ENCODE data around the gene HERC4.
"Not testable (repeated sequence)": the region's sequence is repeated elsewhere in the genome, so short reads cannot be mapped to it uniquely, and the experiment has no call there.

The HERC4 gene

DNA sequence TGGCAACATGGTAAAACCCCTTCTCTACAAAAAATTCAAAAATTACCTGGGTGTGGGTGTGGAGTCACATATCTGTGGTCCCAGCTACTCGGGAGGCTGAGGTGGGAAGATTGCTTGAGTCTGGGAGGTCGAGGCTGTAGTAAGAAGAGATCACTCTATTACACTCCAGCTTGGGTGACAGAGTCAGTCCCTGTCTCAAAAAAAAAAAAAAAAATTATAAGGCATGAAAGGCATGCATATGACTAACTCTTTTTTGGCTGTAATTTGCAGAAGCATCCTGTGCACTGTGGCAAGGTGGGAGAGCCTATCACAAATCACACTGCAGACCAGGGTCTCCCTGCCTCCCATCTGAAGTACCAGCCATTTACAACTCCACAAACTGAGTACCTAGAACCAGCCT lies 20.1 kb upstream of the HERC4 start:
- H3K4me3 ChIP-seq (ENCODE audit: low read depth, low read length): no peak overlapping the region

- no peak overlapping the region for H3K4me3 ChIP-seq (ENCODE audit: low read depth, low read length)
Observed at GRCh38 chr10:68092512-68092911, 17.4 kb upstream of the HERC4 start.

GRCh38 chr10:68090586-68090985 lies 15.5 kb upstream of the HERC4 start:
- no peak overlapping the region for H3K4me3 ChIP-seq (ENCODE audit: low read depth, low read length)

- H3K4me3 ChIP-seq (ENCODE audit: low read depth, low read length): no peak overlapping the region
Observed at GRCh38 chr10:68088740-68089139, 13.7 kb upstream of the HERC4 start.

GRCh38 chr10:68087685-68088401 lies 12.8 kb upstream of the HERC4 start:
- no peak overlapping the region for H3K4me3 ChIP-seq (ENCODE audit: low read depth, low read length)

GRCh38 chr10:68086910-68087684 lies 12.0 kb upstream of the HERC4 start:
- H3K4me3 ChIP-seq (ENCODE audit: low read depth, low read length): no peak overlapping the region

DNA sequence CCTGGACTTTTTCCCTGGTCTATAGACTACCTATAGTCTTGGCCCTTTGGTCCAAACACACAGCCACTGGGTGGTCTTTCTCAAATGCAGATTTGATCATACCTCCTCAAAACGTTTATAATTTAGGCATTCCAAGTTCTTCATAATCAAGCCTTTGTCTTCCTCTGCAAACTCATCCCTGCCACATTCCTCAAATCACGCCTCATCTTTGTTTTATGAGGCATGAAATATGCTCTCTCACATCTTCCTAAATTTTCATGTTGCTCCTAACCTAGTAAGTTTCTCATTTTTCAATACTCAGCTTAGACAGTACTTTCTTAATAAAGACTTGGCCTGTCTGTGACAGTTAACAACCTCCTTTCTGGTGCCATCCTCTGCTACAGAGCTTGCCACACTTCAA lies 10.9 kb upstream of the HERC4 start:
- no peak overlapping the region for H3K4me3 ChIP-seq (ENCODE audit: low read depth, low read length)

DNA sequence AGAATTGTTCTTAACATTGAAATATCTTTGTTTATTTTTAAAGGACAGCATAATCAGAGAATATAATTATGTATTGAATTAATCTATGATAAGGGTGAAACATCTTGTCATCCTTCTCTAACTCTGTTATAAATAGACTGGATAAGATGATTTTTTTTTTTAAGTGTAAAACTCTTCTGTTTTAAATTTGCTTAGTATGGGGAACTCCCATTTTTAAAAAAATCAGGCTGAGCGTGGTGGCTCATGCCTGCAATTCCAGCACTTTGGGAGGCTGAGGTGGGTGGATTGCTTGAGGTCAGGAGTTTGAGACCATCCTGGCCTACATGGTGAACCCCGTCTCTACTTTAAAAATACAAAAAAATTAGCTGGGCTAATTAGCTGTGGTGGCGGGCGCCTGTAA lies 9.4 kb upstream of the HERC4 start:
- H3K4me3 ChIP-seq (ENCODE audit: low read depth, low read length): no peak overlapping the region

GRCh38 chr10:68083953-68084352 lies 8.9 kb upstream of the HERC4 start:
- H3K4me3 ChIP-seq (ENCODE audit: low read depth, low read length): no peak overlapping the region

- no peak overlapping the region for H3K4me3 ChIP-seq (ENCODE audit: low read depth, low read length)
Observed at GRCh38 chr10:68082872-68083271, 7.8 kb upstream of the HERC4 start.

- no peak overlapping the region for H3K4me3 ChIP-seq (ENCODE audit: low read depth, low read length)
Observed at GRCh38 chr10:68081916-68082315, 6.8 kb upstream of the HERC4 start.

DNA sequence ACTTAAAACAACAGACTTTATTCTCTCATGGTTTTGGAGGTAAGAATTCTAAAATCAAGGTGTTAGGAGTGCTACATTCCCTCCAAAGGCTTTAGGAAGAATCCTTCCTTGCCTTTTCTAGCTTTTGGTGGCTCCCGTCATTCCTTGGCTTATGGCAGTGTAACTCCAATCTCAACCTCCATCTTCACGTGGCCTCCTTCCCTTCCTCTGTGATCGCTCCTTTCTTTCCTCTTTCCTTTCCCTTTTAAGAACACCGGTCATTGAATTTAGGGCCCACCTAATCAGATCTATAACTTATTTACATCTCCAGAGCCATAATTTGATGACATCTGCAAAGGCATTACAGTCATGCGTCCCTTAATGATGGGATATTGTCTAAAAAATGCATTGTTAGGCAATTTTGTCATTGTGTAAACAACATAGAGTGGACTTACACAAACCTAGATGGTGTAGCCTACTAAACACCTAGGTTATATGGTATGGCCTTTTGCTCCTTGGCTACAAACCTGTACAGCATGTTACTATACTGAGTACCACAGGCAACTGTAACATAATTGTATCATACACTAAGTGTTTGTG lies 5.9 kb upstream of the HERC4 start:
- H3K4me3 ChIP-seq (ENCODE audit: low read depth, low read length): no peak overlapping the region

DNA sequence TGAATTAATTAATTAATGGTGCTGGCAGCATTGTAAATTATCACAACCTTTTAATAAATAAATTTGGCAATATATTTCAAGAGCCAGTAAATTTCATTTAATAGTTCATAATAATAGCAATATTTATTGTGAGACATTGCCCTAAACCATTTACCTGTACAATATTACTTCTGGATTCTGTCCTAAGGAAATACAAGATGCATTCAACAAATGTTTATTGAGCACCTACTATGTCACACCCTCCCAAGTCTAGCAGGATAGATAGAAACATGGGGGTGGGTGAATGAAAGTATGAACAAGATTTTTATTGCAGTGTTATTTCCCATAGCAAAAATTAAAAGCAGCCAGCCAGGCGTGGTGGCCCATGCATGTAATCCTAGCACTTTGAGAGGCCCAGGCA lies 4.4 kb upstream of the HERC4 start:
- no peak overlapping the region for H3K4me3 ChIP-seq (ENCODE audit: low read depth, low read length)

DNA sequence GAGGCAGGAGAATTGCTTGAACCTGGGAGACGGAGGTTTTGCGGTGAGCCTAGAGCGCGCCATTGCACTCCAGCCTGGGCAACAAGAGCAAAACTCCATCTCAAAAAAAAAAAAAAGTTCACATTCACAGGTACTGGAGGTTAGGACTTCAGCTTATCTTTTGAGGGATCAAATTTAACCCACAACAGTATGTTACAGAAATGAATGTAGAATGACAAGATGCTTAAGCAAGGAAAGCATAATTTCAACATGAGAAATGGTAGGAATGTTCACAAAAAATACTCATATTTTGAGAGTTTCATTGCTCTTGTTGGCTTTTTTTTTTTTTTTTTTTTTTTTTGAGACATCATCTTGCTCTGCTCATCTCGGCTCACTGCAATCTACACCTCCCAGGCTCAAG lies 1.9 kb upstream of the HERC4 start:
- no peak overlapping the region for H3K4me3 ChIP-seq (ENCODE audit: low read depth, low read length)

DNA sequence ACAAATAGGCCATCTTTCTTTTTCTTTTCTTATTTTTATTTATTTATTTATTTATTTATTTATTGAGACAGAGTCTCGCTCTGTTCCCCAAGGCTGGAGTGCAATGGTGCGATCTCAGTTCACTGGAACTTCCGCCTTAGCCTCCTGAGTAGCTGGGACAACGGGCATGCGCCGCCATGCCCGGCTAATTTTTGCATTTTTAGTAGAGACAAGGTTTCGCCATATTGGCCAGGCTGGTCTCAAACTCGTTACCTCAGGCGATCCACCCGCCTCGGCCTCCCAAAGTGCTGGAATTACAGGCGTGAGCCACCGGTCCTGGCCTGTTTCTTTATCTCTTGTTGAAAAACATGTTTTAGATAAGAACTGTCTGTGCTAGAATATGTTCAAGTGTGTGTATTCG lies 998 bp upstream of the HERC4 start:
- H3K4me3 ChIP-seq (ENCODE audit: low read depth, low read length): not testable (repeated sequence)

DNA sequence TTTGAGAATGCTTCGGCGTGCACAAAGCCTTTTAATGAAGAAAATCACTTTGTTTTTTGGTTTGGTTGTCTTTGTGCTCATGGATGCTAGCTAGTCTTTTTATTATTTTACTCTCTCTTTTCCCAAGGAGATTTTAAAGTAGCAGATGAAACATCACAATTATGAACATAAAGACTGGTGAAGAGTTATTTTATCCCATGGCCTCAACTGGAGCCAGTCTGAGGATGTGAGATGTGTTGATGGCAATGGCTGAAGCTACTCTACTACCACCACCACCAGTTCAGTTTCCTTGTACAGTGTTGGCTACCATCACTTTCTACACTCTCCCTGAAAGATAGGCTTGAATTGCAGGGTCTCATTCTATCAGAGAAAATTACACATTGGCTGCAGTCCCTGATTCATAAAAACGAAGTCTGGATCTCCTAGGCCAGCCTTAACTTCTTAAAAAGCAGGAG lies 494 bp upstream of the HERC4 start:
- no peak overlapping the region for H3K4me3 ChIP-seq (ENCODE audit: low read depth, low read length)

- H3K4me3 ChIP-seq (ENCODE audit: low read depth, low read length): peak overlapping the region; percentile 89
Observed at GRCh38 chr10:68074031-68074774, 880 bp downstream of the HERC4 start.

- peak overlapping the region; percentile 89 for H3K4me3 ChIP-seq (ENCODE audit: low read depth, low read length)
Observed at GRCh38 chr10:68073631-68074030, 1.5 kb downstream of the HERC4 start.

DNA sequence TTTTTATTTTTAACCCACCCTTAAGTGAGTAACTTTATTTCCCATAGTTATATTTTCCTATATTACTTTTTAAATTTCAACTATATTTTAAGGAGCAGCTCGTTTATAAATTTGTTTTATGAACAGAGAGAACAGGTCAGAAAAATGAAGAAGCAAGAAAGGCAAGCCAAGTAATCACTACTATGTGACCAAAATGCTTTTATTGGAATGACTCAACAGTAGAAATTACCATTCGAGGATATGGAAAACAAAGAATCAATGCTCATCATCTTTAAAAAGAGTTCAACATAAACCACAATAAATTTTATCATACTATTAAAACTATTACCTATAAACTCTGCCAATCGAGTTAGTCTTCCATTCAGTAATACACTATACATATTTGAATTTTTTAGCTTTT lies 7.6 kb downstream of the HERC4 start:
- H3K4me3 ChIP-seq (ENCODE audit: low read depth, low read length): no peak overlapping the region

GRCh38 chr10:68067029-68067428 lies 8.1 kb downstream of the HERC4 start:
- H3K4me3 ChIP-seq (ENCODE audit: low read depth, low read length): no peak overlapping the region

GRCh38 chr10:68053553-68053952 lies 21.5 kb downstream of the HERC4 start:
- H3K4me3 ChIP-seq (ENCODE audit: low read depth, low read length): no peak overlapping the region
